Fibroblast of lung (primary cell): Measurements from ENCODE around the gene GUCA1C.

Experiments
- CTCF ChIP-seq, 2 donors: IDR thresholded peaks in 1 of 2; conservative IDR thresholded peaks in 1 of 2; 1 replicate in 1 of 2; 2 replicates in 1 of 2; pipeline ENCODE4 v1.5.1; 2011 to 2012; ENCODE audit warnings: low read length in 2 of 2, control low read depth in 1 of 2, inconsistent platforms in 1 of 2, low read depth in 1 of 2, mild to moderate bottlenecking in 1 of 2
- EZH2 ChIP-seq: IDR thresholded peaks from 2 replicates; pipeline ENCODE4 v1.5.1; 2012; ENCODE audit warnings: low read length, control low read depth, mild to moderate bottlenecking; ENCODE audit errors: missing control alignments

- TF ChIP-seq CTCF (conservative IDR thresholded peaks at IDR 0.05 in 1 of 2, IDR thresholded peaks at IDR 0.05 in 1 of 2; ENCODE audit: low read depth in 1 of 2, low read length in 2 of 2) (no peak), EZH2 (no peak)
Observed at GRCh38 chr3:108879915-108880314, 73.8 kb downstream of the GUCA1C start.
